Epithelial cell of esophagus (primary cell): ENCODE data around the gene PAK1.

ENCODE experiments used
- DNase-seq: peaks from one replicate; pipeline ENCODE4 v3.0.0; 2010; ENCODE audit warnings: low read depth
- H3K4me3 ChIP-seq: 2 replicates; pipeline ENCODE4 v1.5.1; 2011; ENCODE audit warnings: mild to moderate bottlenecking, low read length, control low read depth
- CTCF ChIP-seq: IDR thresholded peaks from 2 replicates; pipeline ENCODE4 v1.5.1; 2011; ENCODE audit warnings: low read depth, mild to moderate bottlenecking, low read length, control low read depth, inconsistent platforms; ENCODE audit not compliant: insufficient read depth; ENCODE audit errors: missing control alignments

Gene PAK1

GRCh38 chr11:77381729-77382665, 91.9 kb downstream of the PAK1 start:
- no peak for TF ChIP-seq CTCF
- no peak for DNase-seq
- no peak overlapping the region for H3K4me3 ChIP-seq

DNA sequence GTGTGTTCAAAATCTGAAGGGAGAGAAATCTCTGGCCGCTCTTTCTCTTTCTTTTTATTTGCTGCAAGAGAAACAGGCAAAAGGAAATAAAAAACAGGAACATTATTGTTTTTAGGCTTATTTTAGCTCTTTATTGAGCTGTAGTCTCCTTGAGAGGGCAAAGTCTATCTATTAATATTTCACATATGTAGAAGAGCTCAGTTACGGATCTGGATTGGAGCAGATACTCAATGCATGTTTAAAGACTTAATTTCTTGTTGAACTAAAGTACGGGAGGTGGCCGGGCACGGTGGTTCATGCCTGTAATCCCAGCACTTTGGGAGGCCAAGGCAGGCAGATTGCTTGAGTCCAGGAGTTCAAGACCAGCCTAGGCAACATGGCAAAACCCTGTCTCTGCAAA, 94.0 kb downstream of the PAK1 start:
- H3K4me3 ChIP-seq = no peak overlapping the region
- no peak for TF ChIP-seq CTCF
- DNase-seq = no peak

GRCh38 chr11:77379253-77379652, 94.6 kb downstream of the PAK1 start:
- no peak for TF ChIP-seq CTCF
- peak; percentile 36 for DNase-seq
- H3K4me3 ChIP-seq = no peak overlapping the region

DNA sequence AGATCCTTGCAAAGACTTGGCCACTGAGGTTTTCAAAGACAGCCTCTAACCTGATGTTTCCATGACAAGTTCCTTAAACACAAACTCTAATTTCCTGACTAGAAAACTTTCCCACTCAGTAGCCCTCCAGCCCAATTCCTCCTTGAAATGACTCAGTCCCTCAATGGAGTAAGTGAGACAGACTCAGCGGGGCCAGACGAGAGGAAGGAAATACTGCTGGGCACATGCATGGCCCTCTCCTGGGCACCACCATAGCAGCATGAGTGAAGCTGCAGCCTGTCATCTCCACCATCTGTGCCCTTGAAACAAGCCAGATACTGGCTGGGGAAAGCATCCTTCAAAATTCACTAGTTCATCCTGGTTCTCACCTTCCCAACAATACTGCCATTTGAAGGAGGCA, 96.2 kb downstream of the PAK1 start:
- no peak for TF ChIP-seq CTCF
- no peak overlapping the region for H3K4me3 ChIP-seq
- DNase-seq = no peak

DNA sequence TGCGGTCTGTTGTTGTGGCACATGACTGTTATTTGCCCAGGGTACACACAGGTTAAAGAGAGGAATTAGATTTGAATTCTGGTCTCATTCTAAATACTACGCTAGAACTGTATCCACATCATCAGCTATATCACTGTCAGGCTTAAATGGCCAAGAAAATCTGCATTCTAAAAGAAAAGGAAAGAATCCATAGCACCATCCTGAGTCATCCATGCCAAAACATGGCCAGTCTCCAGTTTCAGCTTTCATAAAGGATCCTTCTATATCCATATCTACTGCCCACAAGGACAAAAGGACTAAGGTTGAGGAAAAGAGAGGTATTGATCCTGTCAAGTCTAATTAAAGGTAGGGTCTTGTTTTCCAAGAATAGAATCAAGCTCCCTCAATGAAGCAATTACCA, 98.8 kb downstream of the PAK1 start:
- TF ChIP-seq CTCF = no peak
- H3K4me3 ChIP-seq = no peak overlapping the region
- DNase-seq = peak; percentile 24

DNA sequence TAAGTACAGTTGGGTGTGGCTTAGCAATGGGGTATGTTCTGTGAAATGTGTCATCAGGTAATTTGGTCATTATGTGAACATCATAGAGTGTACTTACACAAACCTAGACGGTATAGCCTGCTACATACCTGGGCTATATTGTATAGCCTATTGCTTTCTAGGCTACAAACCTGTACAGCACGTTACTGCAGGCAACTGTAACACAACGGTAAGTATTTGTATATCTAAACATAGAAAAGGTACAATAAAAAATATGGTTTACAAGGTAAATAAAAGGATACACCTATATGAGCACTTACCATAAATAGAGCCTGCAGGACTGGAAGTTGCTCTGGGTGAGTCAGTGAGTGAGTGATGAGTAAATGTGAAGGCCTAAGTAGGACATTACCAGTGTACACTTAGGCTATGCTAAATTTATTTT, 99.3 kb downstream of the PAK1 start:
- TF ChIP-seq CTCF = no peak
- no peak overlapping the region for H3K4me3 ChIP-seq
- peak; percentile 79 for DNase-seq

DNA sequence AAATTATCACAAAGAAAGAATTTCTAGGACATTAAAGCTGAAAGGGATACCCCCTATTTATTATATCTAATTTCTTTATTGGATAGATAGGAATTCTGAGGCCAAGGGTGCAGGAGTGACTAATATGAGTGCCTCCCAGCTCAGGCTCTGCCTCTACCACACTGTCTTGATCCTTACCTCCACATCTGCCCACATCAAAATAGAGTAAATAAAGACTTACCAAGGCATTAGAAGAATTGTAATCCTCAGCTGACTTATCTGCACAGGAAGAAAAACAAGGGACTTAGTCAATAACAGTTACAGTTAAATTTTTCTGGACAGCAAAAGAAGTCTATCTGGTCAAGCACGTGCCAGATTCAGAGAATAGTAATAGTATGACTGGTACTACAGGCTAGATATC, 99.8 kb downstream of the PAK1 start:
- H3K4me3 ChIP-seq = no peak overlapping the region
- peak; percentile 41 for DNase-seq
- no peak for TF ChIP-seq CTCF
